IMR-90 (cell line): ENCODE data around the gene THSD8. TPM values are rescaled to one million over a fixed set of nuclear protein-coding genes. Genes with fewer than 3 reads are reported as not detected.

ENCODE experiments used
- ATAC-seq: fragments of 200-7000 bp; cut with Tn5 transposase; 2 replicates; pipeline ENCODE4 v1.9.1; 2020; ENCODE audit warnings: low read depth, mild to moderate bottlenecking, moderate library complexity
- BruUV-seq: library from RNA; stranded (reverse); fragments of 400-500 nt; replicated peaks from 2 replicates; lab custom pipeline; 2021; lab: Mats Ljungman, UMichigan
- CTCF ChIA-PET: fragments of 300-600 bp; formaldehyde crosslinking; extraction: SDS; loops from one replicate; lab custom pipeline; 2021; ENCODE audit warnings: antibody characterized with exemption; lab: Yijun Ruan, JAX
- POLR2A ChIA-PET: fragments of 300-600 bp; sonication (Branson Sonifier 250); formaldehyde crosslinking; loops from one replicate; lab custom pipeline; 2022; ENCODE audit warnings: antibody characterized with exemption; ENCODE audit not compliant: unreplicated experiment; lab: Charles Lee
- DNase-seq: peaks from one replicate; pipeline ENCODE4 v3.0.0; 2013
- H2AFZ ChIP-seq: replicated peaks from 2 replicates; pipeline ENCODE3; 2013; ENCODE audit warnings: low read length, mild to moderate bottlenecking; ENCODE audit not compliant: poor library complexity
- H2AK5ac ChIP-seq: 2 replicates; pipeline ENCODE4 v1.6.1; 2013; ENCODE audit warnings: low read depth, low read length, inconsistent platforms
- H2AK9ac ChIP-seq: replicated peaks from 2 replicates; pipeline ENCODE3; 2013; ENCODE audit warnings: mild to moderate bottlenecking, low read depth, low read length, moderate library complexity; ENCODE audit not compliant: poor library complexity
- H2BK120ac ChIP-seq: 2 replicates; pipeline ENCODE4 v1.6.1; 2013; ENCODE audit warnings: low read depth, low read length, inconsistent platforms
- H2BK15ac ChIP-seq: 3 replicates; pipeline ENCODE4 v1.6.1; 2013; ENCODE audit warnings: low read depth, low read length, inconsistent platforms
- H2BK20ac ChIP-seq: 2 replicates; pipeline ENCODE4 v1.6.1; 2013; ENCODE audit warnings: low read depth, mild to moderate bottlenecking, inconsistent platforms, low read length, moderate library complexity
- H2BK5ac ChIP-seq: 2 replicates; pipeline ENCODE4 v1.6.1; 2013; ENCODE audit warnings: mild to moderate bottlenecking, low read depth, low read length, inconsistent platforms; ENCODE audit not compliant: poor library complexity, severe bottlenecking
- H3K14ac ChIP-seq: replicated peaks from 2 replicates; pipeline ENCODE4 v1.6.1; 2013; ENCODE audit warnings: low read depth, low read length, inconsistent platforms
- H3K18ac ChIP-seq: 2 replicates; pipeline ENCODE4 v1.6.1; 2013; ENCODE audit warnings: low read depth, low read length, control low read depth
- H3K23ac ChIP-seq: 2 replicates; pipeline ENCODE4 v1.6.1; 2013; ENCODE audit warnings: low read depth, low read length, inconsistent platforms
- H3K27ac ChIP-seq: 2 replicates; pipeline ENCODE4 v1.5.1; 2013; ENCODE audit warnings: mild to moderate bottlenecking, control low read depth, low read length; ENCODE audit not compliant: insufficient read depth
- H3K27me3 ChIP-seq: 2 replicates; pipeline ENCODE4 v1.6.1; 2013; ENCODE audit warnings: low read length; ENCODE audit not compliant: control insufficient read depth, insufficient read depth
- H3K36me3 ChIP-seq: 2 replicates; pipeline ENCODE4 v1.6.1; 2013; ENCODE audit warnings: low read length, mixed read lengths; ENCODE audit not compliant: control insufficient read depth, insufficient read depth
- H3K4ac ChIP-seq: 2 replicates; pipeline ENCODE4 v1.6.1; 2013; ENCODE audit warnings: low read depth, low read length, inconsistent platforms
- H3K4me1 ChIP-seq: 2 replicates; pipeline ENCODE4 v1.6.1; 2013; ENCODE audit warnings: low read length, mixed read lengths; ENCODE audit not compliant: control insufficient read depth, insufficient read depth
- H3K4me2 ChIP-seq: 2 replicates; pipeline ENCODE4 v1.6.1; 2013; ENCODE audit warnings: low read depth, mild to moderate bottlenecking, control low read depth, low read length, moderate library complexity
- H3K4me3 ChIP-seq: 2 replicates; pipeline ENCODE4 v1.5.1; 2013; ENCODE audit warnings: low read depth, mild to moderate bottlenecking, control low read depth, low read length, moderate library complexity; ENCODE audit not compliant: insufficient read depth
- H3K56ac ChIP-seq: 2 replicates; pipeline ENCODE4 v1.6.1; 2013; ENCODE audit warnings: low read length, inconsistent platforms; ENCODE audit not compliant: insufficient read depth; ENCODE audit errors: extremely low read depth
- H3K79me1 ChIP-seq, 2 experiments: 2 replicates each; pipeline ENCODE4 v1.6.1; 2013; ENCODE audit warnings: low read length in 2 of 2, inconsistent platforms in 1 of 2, low read depth in 1 of 2
- H3K9ac ChIP-seq: 2 replicates; pipeline ENCODE4 v1.6.1; 2013; ENCODE audit warnings: low read depth, low read length, control low read depth
- H3K9me1 ChIP-seq: 2 replicates; pipeline ENCODE4 v1.6.1; 2013; ENCODE audit warnings: low read length, inconsistent platforms; ENCODE audit not compliant: insufficient read depth
- H3K9me3 ChIP-seq: 2 replicates; pipeline ENCODE4 v1.6.1; 2013; ENCODE audit warnings: low read length; ENCODE audit not compliant: control insufficient read depth, insufficient read depth
- H4K20me1 ChIP-seq: 2 replicates; pipeline ENCODE4 v1.6.1; 2013; ENCODE audit warnings: low read length, inconsistent platforms; ENCODE audit not compliant: insufficient read depth
- H4K5ac ChIP-seq: 2 replicates; pipeline ENCODE4 v1.6.1; 2013; ENCODE audit warnings: mild to moderate bottlenecking, low read depth, low read length, control low read depth
- H4K8ac ChIP-seq, 2 experiments: 2 replicates each; pipeline ENCODE4 v1.6.1; 2013; ENCODE audit warnings: low read depth in 2 of 2, low read length in 2 of 2, control low read depth in 1 of 2, inconsistent platforms in 1 of 2
- H4K91ac ChIP-seq: 2 replicates; pipeline ENCODE4 v1.6.1; 2013; ENCODE audit warnings: low read depth, low read length, inconsistent platforms; ENCODE audit not compliant: insufficient read depth
- CEBPB ChIP-seq: IDR thresholded peaks from 2 replicates; pipeline ENCODE4 v1.6.1; 2012; ENCODE audit warnings: low read depth, low read length, improper control_type of control experiment
- CHD1 ChIP-seq: IDR thresholded peaks from 2 replicates; pipeline ENCODE4 v1.6.1; 2012; ENCODE audit warnings: low read depth, low read length, improper control_type of control experiment
- ELK1 ChIP-seq: fragments of 150-350 bp; IDR thresholded peaks from 2 replicates; pipeline ENCODE4 v1.6.1; 2016; ENCODE audit warnings: low read depth, mild to moderate bottlenecking, low read length, moderate library complexity, borderline replicate concordance
- MAFK ChIP-seq: IDR thresholded peaks from 2 replicates; pipeline ENCODE4 v1.6.1; 2012; ENCODE audit warnings: low read depth, low read length, improper control_type of control experiment
- MAZ ChIP-seq: IDR thresholded peaks from 2 replicates; pipeline ENCODE4 v1.6.1; 2012; ENCODE audit warnings: low read depth, mild to moderate bottlenecking, low read length, improper control_type of control experiment, moderate library complexity, borderline replicate concordance
- MXI1 ChIP-seq: IDR thresholded peaks from 2 replicates; pipeline ENCODE4 v1.6.1; 2012; ENCODE audit warnings: low read depth, mild to moderate bottlenecking, low read length, moderate library complexity, borderline replicate concordance
- RAD21 ChIP-seq: IDR thresholded peaks from 2 replicates; pipeline ENCODE4 v1.6.1; 2012; ENCODE audit warnings: low read length, improper control_type of control experiment
- RFX5 ChIP-seq: IDR thresholded peaks from 2 replicates; pipeline ENCODE4 v1.8.0; 2012; ENCODE audit warnings: low read depth, mild to moderate bottlenecking, low read length, moderate library complexity
- SMC3 ChIP-seq: fragments of 150-350 bp; IDR thresholded peaks from 2 replicates; pipeline ENCODE4 v1.6.1; 2016; ENCODE audit warnings: low read depth, mild to moderate bottlenecking, antibody characterized with exemption, low read length, moderate library complexity
- WGBS, 2 experiments: methylation state at CpG; one replicate each; pipeline versions ENCODE4 v1.1.5 to v1.1.7; 2013; ENCODE audit warnings: missing lambda C conversion rate in 2 of 2; ENCODE audit not compliant: insufficient read length in 1 of 2; ENCODE audit errors: extremely low coverage in 2 of 2; 5-methylcytosine and 5-hydroxymethylcytosine counted together
- dilution Hi-C: fragments of 300-500 bp; cut with HindIII; formaldehyde crosslinking; loops from one replicate; pipeline ENCODE4 v1.14.3; 2018; ENCODE audit warnings: low sequenced_read_pairs; ENCODE audit not compliant: unreplicated experiment
- in situ Hi-C: fragments of 300-500 bp; cut with MboI; formaldehyde crosslinking; loops from 3 replicates; pipeline ENCODE4 v1.14.3; 2019; ENCODE audit warnings: low sequenced_read_pairs, inconsistent platforms, mixed read lengths
- intact Hi-C: fragments of 100-400 bp; cut with micrococcal nuclease; formaldehyde crosslinking; loops from 2 replicates; pipeline ENCODE4 v1.10.0; 2022
- polyA plus RNA-seq, 3 experiments: library from polyadenylated mRNA; depleted of rRNA; stranded (reverse); fragments of >200 nt; gene quantifications; 2 replicates each; pipeline ENCODE4 v1.2.3, GENCODE V29; 2012; ENCODE audit warnings: low replicate concordance in 1 of 3
- total RNA-seq: library from RNA; depleted of rRNA; stranded (reverse); fragments of >200 nt; gene quantifications from 2 replicates; pipeline ENCODE4 v1.2.3, GENCODE V29; 2012
- TF ChIP-seq, protein P1 (sequence below): conservative IDR thresholded peaks from 2 replicates; pipeline ENCODE4 v1.5.1; 2012; ENCODE audit warnings: mild to moderate bottlenecking, low read depth, low read length, improper control_type of control experiment

THSD8 gene
- total and polyA plus RNA-seq, 2 of the 4 experiments (the other 2 are of a cell fraction), result 0.68 TPM; not detected in 1

DNA sequence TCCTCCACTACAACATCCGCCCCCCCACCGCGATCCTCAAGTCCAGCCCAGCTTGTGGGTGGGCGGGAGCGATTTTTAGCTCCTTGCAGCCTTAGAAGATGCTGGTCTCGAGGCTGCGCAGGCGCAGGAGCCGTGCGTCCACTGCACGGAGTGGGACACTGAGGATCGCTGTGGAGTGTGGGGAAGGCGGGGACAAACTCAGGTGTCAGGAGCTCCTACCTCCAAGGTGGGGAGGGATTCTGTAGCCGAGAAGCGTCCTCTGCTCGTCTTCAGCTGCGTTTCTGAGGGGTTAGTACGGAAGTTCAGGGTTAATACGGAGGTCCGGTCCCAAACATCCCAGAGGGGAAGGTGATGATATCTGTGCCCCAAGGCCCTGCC lies 32.7 kb downstream of the THSD8 start, which contains the start of gene RTBDN:
TSS of gene RTBDN (minus strand) at position 14 of the 378 bp plus-strand sequence. CDS start 4,600 bp downstream, outside the sequence.
- Histone ChIP-seq H4K20me1 (peaks cover 21% of the 10 kb centered on the region), H3K9me1 (0 out of 2 replicates have a peak, but pooled peaks cover 8% of the 10 kb centered on the region), H2AK9ac (no peak within 1 kb of the TSS), H3K27me3 (peaks cover 60% of the 10 kb centered on the region), H3K9me3 (no peaks in the 10 kb centered on the region; the same call in 1 of the 2 replicates), H3K14ac (no peak within 1 kb of the TSS), H3K36me3 (no peaks in the 10 kb centered on the region), H3K56ac (no peak within 1 kb of the TSS), H4K5ac (no peak within 1 kb of the TSS), H2BK20ac (no peak within 1 kb of the TSS), H3K9ac (no peak within 1 kb of the TSS), H3K79me1 (no peaks in the 10 kb centered on the region), H2BK15ac (no peak within 1 kb of the TSS), H3K23ac (no peak within 1 kb of the TSS), H4K91ac (no peak within 1 kb of the TSS), H2AK5ac (no peak within 1 kb of the TSS), H3K27ac (no peak within 1 kb of the TSS), H3K4me2 (peak within 1 kb of the TSS; percentile 74), H3K18ac (no peak within 1 kb of the TSS), H2AFZ (peak within 1 kb of the TSS; percentile 89), H2BK5ac (no peak within 1 kb of the TSS), H3K4me3 (peak within 1 kb of the TSS; percentile 56), H4K8ac (no peak within 1 kb of the TSS), H3K4me1 (peaks cover 4% of the 10 kb centered on the region; the same call in 1 of the 2 replicates), H2BK120ac (no peak within 1 kb of the TSS), H3K4ac (no peak within 1 kb of the TSS)
- dilution Hi-C loops (no loop called here), in situ Hi-C loops (no loop called here), intact Hi-C loops (no loop called here)
- ATAC-seq (no peak), DNase-seq (no peak)
- BruUV-seq, result no TSS peak
- POLR2A ChIA-PET, result no interaction called here
- CTCF ChIA-PET, result interaction anchor here (0.9 kb wide), 1 partner anchor 12 kb away, joined by 3 read pairs; no protein-coding TSS in a partner anchor
- TF ChIP-seq, protein P1, sequence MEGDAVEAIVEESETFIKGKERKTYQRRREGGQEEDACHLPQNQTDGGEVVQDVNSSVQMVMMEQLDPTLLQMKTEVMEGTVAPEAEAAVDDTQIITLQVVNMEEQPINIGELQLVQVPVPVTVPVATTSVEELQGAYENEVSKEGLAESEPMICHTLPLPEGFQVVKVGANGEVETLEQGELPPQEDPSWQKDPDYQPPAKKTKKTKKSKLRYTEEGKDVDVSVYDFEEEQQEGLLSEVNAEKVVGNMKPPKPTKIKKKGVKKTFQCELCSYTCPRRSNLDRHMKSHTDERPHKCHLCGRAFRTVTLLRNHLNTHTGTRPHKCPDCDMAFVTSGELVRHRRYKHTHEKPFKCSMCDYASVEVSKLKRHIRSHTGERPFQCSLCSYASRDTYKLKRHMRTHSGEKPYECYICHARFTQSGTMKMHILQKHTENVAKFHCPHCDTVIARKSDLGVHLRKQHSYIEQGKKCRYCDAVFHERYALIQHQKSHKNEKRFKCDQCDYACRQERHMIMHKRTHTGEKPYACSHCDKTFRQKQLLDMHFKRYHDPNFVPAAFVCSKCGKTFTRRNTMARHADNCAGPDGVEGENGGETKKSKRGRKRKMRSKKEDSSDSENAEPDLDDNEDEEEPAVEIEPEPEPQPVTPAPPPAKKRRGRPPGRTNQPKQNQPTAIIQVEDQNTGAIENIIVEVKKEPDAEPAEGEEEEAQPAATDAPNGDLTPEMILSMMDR, result no peak
- TF ChIP-seq RFX5 (no peak), SMC3 (no peak), MXI1 (no peak), RAD21 (no peak), CEBPB (no peak), MAFK (no peak), ELK1 (no peak), CHD1 (no peak), MAZ (no peak)
- WGBS, 2 experiments, result 0% methylated on average over 10 of the region's 20 CpGs; no CpG with 5 or more reads in 1 of the 2 experiments
